GM19328 (cell line): Measurements from ENCODE around the gene ABLIM3.

ENCODE experiments used
- ATAC-seq: cut with Tn5 transposase; IDR thresholded peaks from one replicate; pipeline ENCODE4 v1.9.1; 2021; ENCODE audit warnings: mild to moderate bottlenecking, moderate library complexity; ENCODE audit not compliant: unreplicated experiment

The ABLIM3 gene

GRCh38 chr5:149156435-149157083 is 15.3 kb downstream of the ABLIM3 start:
- no peak for ATAC-seq

DNA sequence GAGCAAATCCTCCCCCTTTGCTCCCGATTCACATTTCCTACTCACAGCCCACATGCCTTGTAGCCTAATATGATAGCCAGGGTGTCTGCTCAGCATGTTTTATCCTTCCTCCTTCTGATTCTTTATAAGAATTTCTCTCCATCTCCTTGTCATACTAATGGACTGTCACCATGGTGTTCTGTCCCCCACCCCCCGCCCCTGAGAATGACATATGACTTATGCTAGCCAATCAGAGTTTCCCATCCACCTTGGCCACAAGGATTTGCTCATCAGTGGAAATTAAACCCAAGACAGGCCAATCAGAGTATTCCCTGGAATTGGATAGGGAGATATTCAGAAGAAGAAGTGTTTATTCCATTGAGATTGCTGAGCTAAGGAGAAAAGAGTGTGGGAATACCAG is 16.0 kb downstream of the ABLIM3 start:
- no peak for ATAC-seq

GRCh38 chr5:149160291-149160787 is 19.0 kb downstream of the ABLIM3 start:
- no peak for ATAC-seq

DNA sequence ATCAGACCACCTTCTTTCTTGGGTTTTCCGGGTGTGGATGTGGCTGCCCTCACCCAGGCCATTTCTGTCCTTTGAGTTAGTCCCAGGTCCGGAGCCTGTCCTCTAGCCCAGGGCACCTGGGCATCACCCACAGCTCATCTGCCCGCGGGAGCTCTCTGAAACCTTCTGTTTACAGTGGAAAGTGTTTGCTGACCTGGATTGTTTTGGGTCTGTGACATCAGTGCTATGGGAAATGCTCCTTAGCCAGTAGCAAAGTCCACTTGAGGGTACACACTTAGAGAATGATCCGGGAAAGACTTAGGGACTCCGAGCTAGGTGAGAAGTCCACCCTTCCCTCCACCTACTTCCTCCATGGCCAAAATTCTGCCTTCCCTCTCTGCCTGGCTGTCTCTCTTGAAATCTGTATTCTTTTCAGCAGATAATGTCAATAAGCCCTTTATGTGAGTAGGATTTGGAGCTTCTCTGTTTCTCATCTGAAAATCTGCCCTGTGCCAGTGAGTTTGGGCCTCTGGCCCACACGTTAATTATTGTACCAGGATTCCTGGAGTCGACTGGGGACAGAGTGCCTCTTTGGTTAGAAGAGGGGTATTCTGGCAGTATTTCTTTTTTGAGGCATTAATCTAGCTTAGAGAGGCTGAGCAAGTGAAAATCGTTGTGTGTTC is 19.9 kb downstream of the ABLIM3 start:
- ATAC-seq: no peak

DNA sequence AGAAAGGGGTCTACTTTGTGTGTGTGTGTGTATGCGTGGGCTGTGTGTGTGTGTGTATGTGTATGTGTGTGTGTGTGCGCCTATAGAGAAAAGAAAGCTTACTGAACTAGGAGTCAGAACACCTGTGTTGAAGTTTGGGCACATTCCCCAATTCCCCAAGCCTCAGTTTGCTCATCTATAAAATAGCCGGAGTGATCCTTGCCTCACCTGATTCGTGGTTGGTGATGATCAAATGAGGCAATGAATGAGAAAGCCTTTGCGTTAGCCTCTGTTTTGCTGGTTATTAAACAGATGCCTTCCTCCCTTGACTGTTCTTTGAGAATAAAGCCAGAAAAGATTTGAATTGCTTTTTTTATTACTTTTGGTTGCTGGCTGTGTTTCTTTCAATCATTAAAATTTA is 20.6 kb downstream of the ABLIM3 start:
- no peak for ATAC-seq

DNA sequence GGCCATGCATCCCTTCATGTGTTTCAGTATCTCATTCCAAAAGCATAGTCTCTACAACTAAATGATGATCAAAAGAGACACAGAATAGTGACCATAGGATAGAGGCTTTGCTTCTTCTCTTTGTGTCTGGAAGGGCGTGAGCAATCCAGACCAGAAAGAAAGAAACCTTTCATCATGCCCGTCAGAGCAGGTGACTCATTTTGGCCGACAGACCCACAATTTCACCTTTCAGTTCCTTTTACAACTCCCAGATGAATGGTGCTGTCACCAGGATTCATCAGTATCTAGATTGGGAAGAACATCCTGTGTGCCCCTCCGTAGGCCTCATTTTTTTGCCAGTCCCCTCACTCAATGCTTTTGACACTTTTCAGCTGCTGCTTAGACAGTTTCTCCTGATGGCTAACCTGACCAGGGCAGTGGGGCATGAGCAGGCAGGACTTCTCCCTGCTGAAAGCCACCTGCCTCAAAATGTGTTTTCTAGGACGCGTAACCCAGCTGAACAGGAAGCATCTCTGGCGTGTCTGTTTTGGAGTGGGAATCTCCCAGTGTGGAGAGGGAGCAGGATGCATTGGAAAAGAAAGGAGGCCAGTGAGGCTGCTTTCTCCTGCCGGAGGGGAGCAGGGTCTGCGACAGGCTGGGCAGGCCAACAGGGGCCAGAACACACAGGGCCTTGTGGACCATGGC is 21.2 kb downstream of the ABLIM3 start:
- ATAC-seq: peak; percentile 65

- ATAC-seq: no peak
Measured at GRCh38 chr5:149164731-149165130, 23.4 kb downstream of the ABLIM3 start.

DNA sequence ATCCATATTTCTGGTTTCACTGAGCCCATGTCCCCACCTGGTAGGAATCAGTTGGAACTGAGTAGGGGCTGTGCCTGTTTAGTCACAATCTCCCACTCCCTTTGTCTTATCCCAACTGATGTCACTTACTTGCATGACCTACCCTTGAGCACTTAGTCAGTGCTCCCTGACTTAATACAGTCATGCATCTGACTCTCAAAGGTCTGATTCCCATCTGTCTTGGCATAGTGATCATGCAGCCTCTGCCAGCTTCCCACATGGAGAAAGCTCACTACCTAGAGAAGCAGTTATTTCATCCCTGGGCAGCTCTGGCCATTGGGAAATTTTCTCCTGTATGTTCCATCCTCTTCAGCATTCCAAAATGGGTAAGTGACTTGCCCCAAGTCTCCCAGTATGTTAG is 24.8 kb downstream of the ABLIM3 start:
- ATAC-seq: no peak

DNA sequence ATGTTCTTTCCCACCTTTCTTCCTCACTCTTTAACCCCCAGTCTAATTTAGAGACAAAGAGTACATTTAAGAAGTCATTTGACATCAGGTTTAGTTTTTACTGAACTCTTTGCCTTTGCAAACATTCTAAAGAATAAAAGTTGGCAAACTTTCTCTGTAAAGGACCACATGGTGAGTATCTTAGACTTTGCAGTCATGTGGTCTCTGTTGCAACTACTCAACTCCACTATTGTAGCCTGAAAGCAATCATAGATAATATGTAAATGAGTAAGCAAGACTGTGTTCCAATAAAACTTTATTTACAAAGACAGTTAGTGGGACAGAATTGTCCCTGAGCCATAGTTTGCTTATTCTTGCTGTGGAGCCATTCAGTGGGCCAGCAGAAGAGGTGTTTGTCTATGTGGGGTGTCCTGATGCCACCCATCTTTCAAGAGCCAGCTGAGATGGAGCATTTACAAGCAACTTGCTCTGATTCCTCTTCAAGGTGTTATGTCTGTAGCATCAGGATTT is 25.4 kb downstream of the ABLIM3 start:
- no peak for ATAC-seq

DNA sequence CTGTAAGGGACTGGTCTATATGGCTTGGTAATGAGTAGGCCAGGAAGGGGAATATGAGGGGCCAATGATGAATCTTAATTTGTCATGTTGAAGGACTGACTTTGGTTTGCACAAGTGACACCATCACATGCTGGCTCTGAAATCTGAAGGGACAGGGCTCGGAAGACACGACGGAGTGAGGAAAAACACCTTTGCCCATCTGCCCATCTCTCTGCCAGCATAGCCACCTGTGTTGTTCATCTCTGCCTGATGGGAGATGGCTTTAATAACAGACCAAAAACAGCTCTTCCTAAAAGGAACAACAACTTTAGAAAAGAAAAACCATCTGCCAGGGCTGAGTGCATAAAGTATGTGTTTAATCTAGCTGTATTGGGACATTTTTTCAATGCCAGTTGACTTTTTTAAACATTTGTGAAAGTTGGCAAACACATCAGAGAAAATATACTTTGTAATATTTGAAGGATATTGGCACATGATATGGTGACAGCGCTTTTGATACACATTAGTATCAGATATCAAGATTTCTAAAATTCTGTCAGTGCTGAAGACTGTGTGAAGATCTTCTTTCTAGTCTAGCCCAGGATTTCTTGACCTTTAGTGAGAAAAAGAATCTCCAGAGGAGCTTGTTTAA is 27.1 kb downstream of the ABLIM3 start:
- no peak for ATAC-seq

DNA sequence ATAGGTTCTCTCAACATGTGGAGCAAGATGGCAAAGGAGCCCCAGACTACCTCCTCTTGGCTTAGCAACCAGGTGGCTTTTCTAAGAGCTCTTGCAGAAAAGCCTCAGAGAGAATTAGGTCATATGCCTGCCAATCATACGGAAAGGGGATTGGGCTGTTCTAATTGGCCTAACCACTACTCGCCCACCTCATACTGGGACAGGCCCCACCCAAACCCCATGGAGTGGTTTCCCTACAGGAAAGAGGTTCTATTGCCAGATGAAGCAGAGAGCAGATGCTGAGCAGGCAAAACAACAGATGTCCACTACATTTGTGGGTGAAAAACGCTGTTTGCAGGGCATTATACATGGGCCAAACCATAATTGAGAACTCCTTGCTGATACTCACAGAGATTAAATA is 29.0 kb downstream of the ABLIM3 start:
- ATAC-seq: no peak

DNA sequence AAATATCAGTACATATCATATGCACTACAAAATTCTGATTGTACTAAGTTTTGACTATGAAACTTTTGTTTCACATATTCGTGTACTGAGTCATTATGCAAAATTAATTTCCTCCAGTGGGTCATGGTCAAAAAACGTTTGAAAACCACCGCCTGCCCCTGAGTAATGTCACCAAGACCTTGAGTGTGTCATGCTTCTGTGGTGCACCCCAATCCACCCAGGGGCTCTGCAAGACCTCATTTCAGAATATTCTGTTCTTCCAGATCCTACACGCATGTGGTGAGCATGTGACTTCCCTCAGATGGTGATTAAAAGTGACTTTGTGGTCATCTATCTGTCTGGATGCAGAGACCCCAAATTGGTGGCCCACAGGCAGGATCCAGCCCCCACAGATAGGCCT is 31.0 kb downstream of the ABLIM3 start:
- ATAC-seq: peak; percentile 57

DNA sequence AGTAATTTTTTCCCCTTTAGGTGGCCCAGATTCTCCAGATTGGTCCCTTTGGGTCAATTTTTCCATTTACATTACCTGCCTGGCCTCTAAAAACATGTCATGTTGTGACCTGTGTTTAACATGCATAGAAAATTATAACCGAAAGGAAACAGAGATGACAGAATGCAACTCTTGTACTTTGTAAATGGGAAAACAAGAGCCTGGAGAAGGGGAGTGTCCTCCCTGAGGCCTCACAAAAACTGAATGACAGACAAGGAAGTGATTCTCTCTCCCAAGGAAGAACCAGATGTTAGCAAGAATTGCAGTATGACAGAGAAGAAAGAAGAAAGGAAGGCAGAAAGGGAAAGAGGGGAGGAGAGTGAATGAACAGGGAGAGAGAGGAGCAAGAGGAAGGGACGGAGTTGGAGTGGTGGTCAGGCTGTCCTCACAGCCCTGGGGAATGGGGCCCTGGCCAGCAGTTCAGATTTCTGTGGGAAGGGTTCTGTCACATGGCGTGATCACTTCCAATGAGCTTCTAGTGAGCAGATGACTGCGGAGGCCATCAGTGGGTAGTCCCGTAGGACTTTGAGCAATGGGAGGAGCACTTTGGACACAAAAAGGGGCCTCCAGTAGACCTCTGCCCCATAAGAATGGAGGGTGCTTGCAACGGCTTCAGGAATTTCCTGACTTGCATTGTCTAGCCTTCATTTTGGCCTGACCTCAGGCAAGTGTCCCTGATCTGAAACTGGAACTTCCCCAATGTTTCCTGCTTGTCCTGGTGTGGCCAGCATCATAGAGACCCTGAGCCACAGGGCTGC is 31.6 kb downstream of the ABLIM3 start:
- ATAC-seq: peak; percentile 14

GRCh38 chr5:149174847-149175234 is 33.5 kb downstream of the ABLIM3 start:
- ATAC-seq: no peak

- ATAC-seq: no peak
Measured at GRCh38 chr5:149175346-149176105, 34.2 kb downstream of the ABLIM3 start.

- no peak for ATAC-seq
Measured at GRCh38 chr5:149177339-149177843, 36.1 kb downstream of the ABLIM3 start.

GRCh38 chr5:149177911-149178565 is 36.7 kb downstream of the ABLIM3 start:
- ATAC-seq: no peak

DNA sequence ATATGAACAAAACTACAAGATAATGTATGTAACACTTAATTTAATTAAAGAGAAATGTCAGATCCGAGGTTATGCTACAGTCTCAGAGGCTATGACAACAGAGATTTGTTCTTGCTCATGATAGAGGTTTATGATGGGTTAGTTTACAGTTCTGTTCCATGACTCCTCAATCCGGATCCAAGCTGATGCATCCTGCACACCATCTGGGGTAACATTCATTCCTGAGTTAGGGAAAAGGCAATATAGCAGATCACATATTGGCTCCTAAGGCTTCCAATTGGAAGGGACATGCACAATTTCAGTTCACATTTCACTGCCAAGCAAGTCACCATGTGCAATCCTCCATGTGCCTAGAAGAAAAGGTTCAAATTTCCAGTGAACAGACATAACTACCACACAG is 40.4 kb downstream of the ABLIM3 start:
- no peak for ATAC-seq

- ATAC-seq: no peak
Measured at GRCh38 chr5:149182241-149182640, 40.9 kb downstream of the ABLIM3 start.
